DND-41 (cell line): Measurements from ENCODE around the gene EFCC1.

Experiments
- ATAC-seq: fragments of 200-7000 bp; cut with Tn5 transposase; 3 replicates; pipeline ENCODE4 v1.9.1; 2021; ENCODE audit warnings: low read depth; ENCODE audit not compliant: insufficient read depth
- DNase-seq: peaks from one replicate; pipeline ENCODE4 v3.0.0-alpha.2; 2020
- H2AFZ ChIP-seq: 2 replicates; pipeline ENCODE4 v1.6.0; 2012; ENCODE audit warnings: low read depth, low read length
- H3K27ac ChIP-seq: 2 replicates; pipeline ENCODE4 v1.5.1; 2012; ENCODE audit warnings: low read length, inconsistent platforms
- H3K27me3 ChIP-seq: fragments of 200-600 bp; sonication (generic); 2 replicates; pipeline ENCODE4 v1.6.0; 2012; ENCODE audit warnings: low read length, mild to moderate bottlenecking, inconsistent platforms; ENCODE audit not compliant: insufficient read depth, poor library complexity
- H3K36me3 ChIP-seq: 2 replicates; pipeline ENCODE4 v1.5.1; 2012; ENCODE audit warnings: low read length, inconsistent platforms; ENCODE audit not compliant: insufficient read depth
- H3K4me1 ChIP-seq: 2 replicates; pipeline ENCODE4 v1.5.1; 2012; ENCODE audit warnings: mild to moderate bottlenecking, low read length; ENCODE audit not compliant: insufficient read depth
- H3K4me2 ChIP-seq: 2 replicates; pipeline ENCODE4 v1.6.0; 2012; ENCODE audit warnings: mild to moderate bottlenecking, moderate library complexity, low read length, inconsistent platforms; ENCODE audit not compliant: insufficient read depth
- H3K4me3 ChIP-seq, 2 experiments: fragments of 200-600 bp in 1 of 2; shearing (Covaris generic) in 1 of 2; 2 replicates each; pipeline ENCODE4 v1.5.1; 2012 to 2016; ENCODE audit warnings: inconsistent platforms in 2 of 2, low read length in 2 of 2, mild to moderate bottlenecking in 2 of 2, low read depth in 1 of 2, moderate library complexity in 1 of 2
- H3K79me2 ChIP-seq: 2 replicates; pipeline ENCODE4 v1.6.0; 2012; ENCODE audit warnings: low read length, inconsistent platforms; ENCODE audit not compliant: insufficient read depth
- H3K9ac ChIP-seq: 2 replicates; pipeline ENCODE4 v1.6.0; 2012; ENCODE audit warnings: low read depth, mild to moderate bottlenecking, inconsistent platforms, low read length, moderate library complexity
- H3K9me3 ChIP-seq: 2 replicates; pipeline ENCODE4 v1.5.1; 2012; ENCODE audit warnings: low read length, moderate library complexity, mild to moderate bottlenecking, inconsistent platforms; ENCODE audit not compliant: insufficient read depth, severe bottlenecking
- H4K20me1 ChIP-seq: 2 replicates; pipeline ENCODE4 v1.6.0; 2012; ENCODE audit warnings: low read length; ENCODE audit not compliant: insufficient read depth
- CTCF ChIP-seq: IDR thresholded peaks from 2 replicates; pipeline ENCODE4 v1.5.1; 2012; ENCODE audit warnings: borderline replicate concordance, low read length, moderate library complexity, mild to moderate bottlenecking; ENCODE audit not compliant: poor library complexity, severe bottlenecking; ENCODE audit errors: extremely low read depth
- EZH2 ChIP-seq: IDR thresholded peaks from 3 replicates; pipeline ENCODE4 v1.6.1; 2012; ENCODE audit warnings: borderline replicate concordance, low read depth, mild to moderate bottlenecking, moderate library complexity, low read length, inconsistent platforms; ENCODE audit not compliant: severe bottlenecking

Gene EFCC1

GRCh38 chr3:129056451-129057173 lies 55.5 kb downstream of the EFCC1 start:
- Histone ChIP-seq H3K9ac (no peak overlapping the region), H4K20me1 (no peaks in the 10 kb centered on the region), H3K79me2 (no peaks in the 10 kb centered on the region), H3K4me2 (no peak overlapping the region), H3K27ac (no peak overlapping the region), H2AFZ (0 out of 2 replicates have a peak overlapping the region, but pooled peaks have one; percentile 4), H3K27me3 (no peaks in the 10 kb centered on the region), H3K4me3 (no peak overlapping the region), H3K36me3 (no peaks in the 10 kb centered on the region), H3K9me3 (no peaks in the 10 kb centered on the region), H3K4me1 (peaks cover 10% of the 10 kb centered on the region)
- DNase-seq: no peak
- no peak for ATAC-seq
- no peak for TF ChIP-seq CTCF
- TF ChIP-seq EZH2: no peak

DNA sequence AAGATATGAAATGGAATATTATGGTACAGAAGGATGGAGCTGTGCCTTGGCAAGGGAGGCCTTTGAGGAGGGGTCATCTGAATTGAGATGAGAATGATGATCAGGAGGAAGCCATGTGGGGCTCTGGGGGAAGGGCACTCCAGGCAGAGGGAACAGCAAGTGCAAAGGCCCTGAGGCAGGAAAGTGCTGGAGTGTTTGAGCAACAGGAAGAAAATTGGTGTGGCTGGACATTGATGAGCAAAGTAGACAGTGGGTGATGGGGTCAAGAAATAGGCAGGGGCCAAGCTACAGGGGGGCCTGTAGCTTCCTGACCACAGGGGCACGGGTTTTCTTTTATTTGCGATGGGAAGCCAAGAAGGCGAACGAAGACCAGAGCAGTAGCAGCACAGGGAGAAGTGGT lies 56.1 kb downstream of the EFCC1 start:
- Histone ChIP-seq H3K27ac (no peak overlapping the region), H2AFZ (no peak overlapping the region), H4K20me1 (no peaks in the 10 kb centered on the region), H3K4me2 (no peak overlapping the region), H3K79me2 (no peaks in the 10 kb centered on the region), H3K27me3 (no peaks in the 10 kb centered on the region), H3K9me3 (no peaks in the 10 kb centered on the region), H3K4me3 (no peak overlapping the region), H3K36me3 (no peaks in the 10 kb centered on the region), H3K4me1 (peaks cover 10% of the 10 kb centered on the region), H3K9ac (no peak overlapping the region)
- no peak for ATAC-seq
- no peak for TF ChIP-seq EZH2
- TF ChIP-seq CTCF: no peak
- no peak for DNase-seq

- Histone ChIP-seq H2AFZ (no peak overlapping the region), H3K36me3 (no peaks in the 10 kb centered on the region), H3K4me2 (no peak overlapping the region), H3K4me3 (no peak overlapping the region), H3K27ac (no peak overlapping the region), H3K9ac (no peak overlapping the region), H3K79me2 (no peaks in the 10 kb centered on the region), H3K9me3 (no peaks in the 10 kb centered on the region), H3K27me3 (no peaks in the 10 kb centered on the region), H4K20me1 (no peaks in the 10 kb centered on the region), H3K4me1 (peaks cover 4% of the 10 kb centered on the region)
- TF ChIP-seq EZH2: no peak
- TF ChIP-seq CTCF: no peak
- ATAC-seq (no peak), DNase-seq (no peak)
Observed at GRCh38 chr3:129058441-129059200, 57.5 kb downstream of the EFCC1 start.
